Suprapubic skin (tissue), 4 donors: Measurements from ENCODE around the gene RPS6KA3.

Source experiments
- EP300 ChIP-seq: sonication (generic); formaldehyde crosslinking; IDR thresholded peaks from one replicate; pipeline ENCODE4 v1.6.1; 2017; ENCODE audit warnings: antibody characterized with exemption
- POLR2A ChIP-seq, 2 donors: fragments of 450-650 bp; IDR thresholded peaks; one replicate each; pipeline ENCODE4 v1.6.1; 2017; ENCODE audit warnings: antibody characterized with exemption in 2 of 2, mild to moderate bottlenecking in 2 of 2, moderate library complexity in 2 of 2
- POLR2AphosphoS5 ChIP-seq, 3 donors: sonication (generic); formaldehyde crosslinking; IDR thresholded peaks; one replicate each; pipeline ENCODE4 v1.6.1; 2017; ENCODE audit warnings: antibody characterized with exemption in 3 of 3
- TF ChIP-seq, protein P1 (sequence below), 2 donors: fragments of 200-600 bp in 1 of 2; fragments of 450-650 bp in 1 of 2; sonication (generic) in 1 of 2; IDR thresholded peaks; one replicate each; pipeline ENCODE4 v1.5.1; 2016 to 2019; ENCODE audit warnings: antibody characterized with exemption in 2 of 2, mild to moderate bottlenecking in 1 of 2, moderate library complexity in 1 of 2

DNA sequence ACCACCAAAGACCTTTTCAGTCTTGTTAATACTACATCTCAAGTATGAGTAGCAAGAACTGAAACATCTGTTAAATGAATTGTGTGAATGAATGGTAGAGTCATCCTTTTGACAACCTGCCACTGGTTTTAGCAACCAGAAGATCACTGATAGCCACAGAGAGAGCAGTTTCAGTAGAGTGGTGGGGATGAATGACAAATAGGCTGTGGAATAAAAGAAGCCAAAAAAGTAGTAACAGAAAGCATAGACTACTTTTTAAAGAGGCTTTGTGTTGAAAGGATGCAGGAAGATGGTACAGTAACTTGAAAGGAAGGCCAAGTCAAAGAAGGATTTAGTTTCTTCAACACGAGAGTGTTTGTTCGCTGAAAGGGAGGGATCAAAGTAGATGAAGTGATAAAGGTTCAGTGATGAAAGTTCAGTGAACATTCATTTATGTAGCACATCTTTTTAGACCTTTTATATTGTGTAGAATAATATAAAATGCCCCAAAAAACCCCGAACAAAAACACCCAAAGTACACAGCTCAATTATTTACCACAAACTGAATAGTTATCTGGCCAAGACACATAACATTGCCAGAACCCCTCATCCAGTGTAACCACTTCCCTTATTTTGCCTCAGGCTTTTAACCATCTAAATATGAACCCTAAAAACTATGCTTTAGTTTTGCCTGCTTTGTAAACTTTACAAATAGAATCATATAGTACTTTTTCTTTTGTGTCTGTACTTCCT, 84.9 kb downstream of the RPS6KA3 start:
- TF ChIP-seq, protein P1, sequence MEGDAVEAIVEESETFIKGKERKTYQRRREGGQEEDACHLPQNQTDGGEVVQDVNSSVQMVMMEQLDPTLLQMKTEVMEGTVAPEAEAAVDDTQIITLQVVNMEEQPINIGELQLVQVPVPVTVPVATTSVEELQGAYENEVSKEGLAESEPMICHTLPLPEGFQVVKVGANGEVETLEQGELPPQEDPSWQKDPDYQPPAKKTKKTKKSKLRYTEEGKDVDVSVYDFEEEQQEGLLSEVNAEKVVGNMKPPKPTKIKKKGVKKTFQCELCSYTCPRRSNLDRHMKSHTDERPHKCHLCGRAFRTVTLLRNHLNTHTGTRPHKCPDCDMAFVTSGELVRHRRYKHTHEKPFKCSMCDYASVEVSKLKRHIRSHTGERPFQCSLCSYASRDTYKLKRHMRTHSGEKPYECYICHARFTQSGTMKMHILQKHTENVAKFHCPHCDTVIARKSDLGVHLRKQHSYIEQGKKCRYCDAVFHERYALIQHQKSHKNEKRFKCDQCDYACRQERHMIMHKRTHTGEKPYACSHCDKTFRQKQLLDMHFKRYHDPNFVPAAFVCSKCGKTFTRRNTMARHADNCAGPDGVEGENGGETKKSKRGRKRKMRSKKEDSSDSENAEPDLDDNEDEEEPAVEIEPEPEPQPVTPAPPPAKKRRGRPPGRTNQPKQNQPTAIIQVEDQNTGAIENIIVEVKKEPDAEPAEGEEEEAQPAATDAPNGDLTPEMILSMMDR (IDR thresholded peaks at IDR 0.05) = no peak
- TF ChIP-seq POLR2A (IDR thresholded peaks at IDR 0.05) (no peak), POLR2AphosphoS5 (IDR thresholded peaks at IDR 0.05) (no peak), EP300 (no peak)
